Measurements from ENCODE around the gene TNFAIP6. TPM values are rescaled to one million over a fixed set of nuclear protein-coding genes. Genes with fewer than 3 reads are reported as not detected.

Gene TNFAIP6, protein sequence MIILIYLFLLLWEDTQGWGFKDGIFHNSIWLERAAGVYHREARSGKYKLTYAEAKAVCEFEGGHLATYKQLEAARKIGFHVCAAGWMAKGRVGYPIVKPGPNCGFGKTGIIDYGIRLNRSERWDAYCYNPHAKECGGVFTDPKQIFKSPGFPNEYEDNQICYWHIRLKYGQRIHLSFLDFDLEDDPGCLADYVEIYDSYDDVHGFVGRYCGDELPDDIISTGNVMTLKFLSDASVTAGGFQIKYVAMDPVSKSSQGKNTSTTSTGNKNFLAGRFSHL
- 15.0 TPM for polyA plus RNA-seq (2012; ENCODE audit: insufficient read length, low read depth)

GRCh38 chr2:151357359-151357758 lies at the start of gene TNFAIP6:
Gene TNFAIP6, plus strand, starts transcription at chr2:151357592. Its CDS starts 75 bp downstream, at chr2:151357667.
- TF ChIP-seq SIN3A (IDR thresholded peaks at IDR 0.05; ENCODE audit: borderline replicate concordance, insufficient read depth, low read length) (no peak), POLR2AphosphoS5 (IDR thresholded peaks at IDR 0.05; ENCODE audit: low read depth, low read length) (peak; percentile 67), TAF1 (IDR thresholded peaks at IDR 0.05; ENCODE audit: borderline replicate concordance, insufficient read depth, low read length) (peak; percentile 46; the same call in 1 of the 2 replicates)

- TF ChIP-seq TAF1 (IDR thresholded peaks at IDR 0.05; ENCODE audit: borderline replicate concordance, insufficient read depth, low read length) (no peak), REST (IDR thresholded peaks at IDR 0.05; ENCODE audit: insufficient read depth in 1 of 2, low read depth in 2 of 2, low read length in 2 of 2) (no peak), FOXP2 (optimal IDR thresholded peaks at IDR 0.05; ENCODE audit: borderline replicate concordance, extremely low read depth, extremely low read length, insufficient read depth) (no peak), POLR2AphosphoS5 (IDR thresholded peaks at IDR 0.05; ENCODE audit: low read depth, low read length) (no peak), SIN3A (IDR thresholded peaks at IDR 0.05; ENCODE audit: borderline replicate concordance, insufficient read depth, low read length) (no peak)
Measured at GRCh38 chr2:151315381-151315903, 42.0 kb upstream of the TNFAIP6 start.

DNA sequence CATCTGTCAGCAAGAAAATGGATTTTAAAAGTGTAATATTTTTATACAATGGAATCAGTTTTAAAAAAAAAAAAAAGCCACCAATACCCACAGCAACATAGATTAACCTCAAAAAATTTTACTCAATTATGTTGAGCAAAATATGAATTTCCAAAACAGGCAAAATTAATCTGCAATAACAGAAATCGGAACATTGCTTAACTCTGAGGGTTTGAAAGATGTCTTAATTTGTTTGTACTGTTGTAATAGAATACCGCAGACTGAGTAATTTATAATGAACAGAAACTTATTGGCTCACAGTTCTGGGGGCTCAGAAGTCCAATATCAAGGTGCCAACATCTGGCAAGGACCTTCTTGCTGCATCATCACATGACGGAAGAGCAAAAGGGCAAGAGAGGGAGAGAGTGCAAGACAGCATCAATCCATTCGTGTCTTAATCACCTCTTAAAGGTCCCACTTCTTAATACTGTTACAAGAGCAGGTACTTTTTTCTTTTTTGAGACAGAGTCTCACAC lies 31.8 kb upstream of the TNFAIP6 start:
- no peak for TF ChIP-seq FOXP2 (optimal IDR thresholded peaks at IDR 0.05; ENCODE audit: borderline replicate concordance, extremely low read depth, extremely low read length, insufficient read depth)
- TF ChIP-seq SIN3A (IDR thresholded peaks at IDR 0.05; ENCODE audit: borderline replicate concordance, insufficient read depth, low read length), result no peak
- TF ChIP-seq REST (IDR thresholded peaks at IDR 0.05; ENCODE audit: insufficient read depth in 1 of 2, low read depth in 2 of 2, low read length in 2 of 2), result no peak
- no peak for TF ChIP-seq POLR2AphosphoS5 (IDR thresholded peaks at IDR 0.05; ENCODE audit: low read depth, low read length)
- TF ChIP-seq TAF1 (IDR thresholded peaks at IDR 0.05; ENCODE audit: borderline replicate concordance, insufficient read depth, low read length), result no peak

GRCh38 chr2:151326554-151326953 lies 30.8 kb upstream of the TNFAIP6 start:
- TF ChIP-seq TAF1 (IDR thresholded peaks at IDR 0.05; ENCODE audit: borderline replicate concordance, insufficient read depth, low read length), result no peak
- TF ChIP-seq REST (IDR thresholded peaks at IDR 0.05; ENCODE audit: insufficient read depth in 1 of 2, low read depth in 2 of 2, low read length in 2 of 2), result no peak
- no peak for TF ChIP-seq FOXP2 (optimal IDR thresholded peaks at IDR 0.05; ENCODE audit: borderline replicate concordance, extremely low read depth, extremely low read length, insufficient read depth)
- TF ChIP-seq SIN3A (IDR thresholded peaks at IDR 0.05; ENCODE audit: borderline replicate concordance, insufficient read depth, low read length), result no peak
- no peak for TF ChIP-seq POLR2AphosphoS5 (IDR thresholded peaks at IDR 0.05; ENCODE audit: low read depth, low read length)

GRCh38 chr2:151329998-151330397 lies 27.4 kb upstream of the TNFAIP6 start:
- TF ChIP-seq SIN3A (IDR thresholded peaks at IDR 0.05; ENCODE audit: borderline replicate concordance, insufficient read depth, low read length) (no peak), TAF1 (IDR thresholded peaks at IDR 0.05; ENCODE audit: borderline replicate concordance, insufficient read depth, low read length) (no peak), REST (IDR thresholded peaks at IDR 0.05; ENCODE audit: insufficient read depth in 1 of 2, low read depth in 2 of 2, low read length in 2 of 2) (no peak), POLR2AphosphoS5 (IDR thresholded peaks at IDR 0.05; ENCODE audit: low read depth, low read length) (no peak), FOXP2 (optimal IDR thresholded peaks at IDR 0.05; ENCODE audit: borderline replicate concordance, extremely low read depth, extremely low read length, insufficient read depth) (no peak)

Measured in PFSK-1 (cell line).